Neural cell (in vitro differentiated cells): ENCODE data around the gene SLX4IP. TPM values are rescaled to one million over a fixed set of nuclear protein-coding genes. Genes with fewer than 3 reads are reported as not detected.

Experiments used
- H2AFZ ChIP-seq: fragments of 200-600, 300-800 bp; sonication (generic), shearing (Covaris generic); 2 replicates; pipeline ENCODE4 v1.6.0; 2014; ENCODE audit warnings: low read depth, mild to moderate bottlenecking, antibody characterized with exemption, low read length, moderate library complexity
- H3F3A ChIP-seq: fragments of 200-600 bp; shearing (Covaris generic); 2 replicates; pipeline ENCODE4 v1.6.1; 2016; ENCODE audit warnings: mild to moderate bottlenecking, moderate library complexity, mixed read lengths, antibody characterized with exemption, low read length; ENCODE audit not compliant: insufficient read depth, poor library complexity, severe bottlenecking
- H3K27ac ChIP-seq: fragments of 200-600, 300-800 bp; sonication (generic), shearing (Covaris generic); 2 replicates; pipeline ENCODE4 v1.5.1; 2014; ENCODE audit warnings: mild to moderate bottlenecking, low read length, moderate library complexity
- H3K27me3 ChIP-seq: fragments of 300-800, 200-600 bp; sonication (generic), shearing (Covaris generic); 2 replicates; pipeline ENCODE4 v1.6.0; 2014; ENCODE audit warnings: mild to moderate bottlenecking, low read depth, low read length, moderate library complexity; ENCODE audit not compliant: insufficient read depth
- H3K36me3 ChIP-seq: fragments of 300-800, 200-600 bp; sonication (generic), shearing (Covaris generic); 2 replicates; pipeline ENCODE4 v1.5.1; 2014; ENCODE audit warnings: mild to moderate bottlenecking, antibody characterized with exemption, low read length, moderate library complexity; ENCODE audit not compliant: insufficient read depth
- H3K4me2 ChIP-seq: fragments of 300-800, 200-600 bp; sonication (generic), shearing (Covaris generic); 2 replicates; pipeline ENCODE4 v1.6.0; 2014; ENCODE audit warnings: mild to moderate bottlenecking, low read length
- H3K4me3 ChIP-seq: fragments of 300-800, 200-600 bp; sonication (generic), shearing (Covaris generic); 2 replicates; pipeline ENCODE4 v1.5.1; 2014; ENCODE audit warnings: mild to moderate bottlenecking, low read length, moderate library complexity
- H3K79me2 ChIP-seq: fragments of 200-600 bp; shearing (Covaris generic); replicated peaks from 2 replicates; pipeline ENCODE4 v1.6.0; 2014; ENCODE audit warnings: mild to moderate bottlenecking, low read length, moderate library complexity; ENCODE audit not compliant: insufficient read depth
- H3K9ac ChIP-seq: fragments of 300-800, 200-600 bp; sonication (generic), shearing (Covaris generic); 2 replicates; pipeline ENCODE4 v1.6.1; 2016; ENCODE audit warnings: mild to moderate bottlenecking, low read length, mixed read lengths
- H3K9me2 ChIP-seq: fragments of 200-600 bp; shearing (Covaris generic); 2 replicates; pipeline ENCODE4 v1.6.1; 2016; ENCODE audit warnings: mild to moderate bottlenecking, low read length, mixed read lengths; ENCODE audit not compliant: insufficient read depth
- H3K9me3 ChIP-seq: fragments of 200-600, 300-800 bp; sonication (generic), shearing (Covaris generic); 2 replicates; pipeline ENCODE4 v1.6.1; 2016; ENCODE audit warnings: mild to moderate bottlenecking, mixed run types, low read length, moderate library complexity, mixed read lengths
- H4K20me1 ChIP-seq: fragments of 200-600 bp; shearing (Covaris generic); 2 replicates; pipeline ENCODE4 v1.6.1; 2016; ENCODE audit warnings: mild to moderate bottlenecking, mixed run types; ENCODE audit not compliant: insufficient read depth
- EP300 ChIP-seq: fragments of 450-650 bp; conservative IDR thresholded peaks from 2 replicates; pipeline ENCODE4 v1.6.1; 2014; ENCODE audit warnings: antibody characterized with exemption, mild to moderate bottlenecking, moderate library complexity; ENCODE audit not compliant: poor library complexity, severe bottlenecking
- EZH2 ChIP-seq: fragments of 200-600, 300-800 bp; shearing (Covaris generic), sonication (generic); IDR thresholded peaks from 2 replicates; pipeline ENCODE4 v1.6.1; 2014; ENCODE audit warnings: antibody characterized with exemption, low read length, borderline replicate concordance, mild to moderate bottlenecking; ENCODE audit not compliant: insufficient read depth, poor library complexity, severe bottlenecking
- MXI1 ChIP-seq: fragments of 450-650 bp; conservative IDR thresholded peaks from 2 replicates; pipeline ENCODE4 v1.6.1; 2014; ENCODE audit warnings: antibody characterized with exemption, mild to moderate bottlenecking; ENCODE audit not compliant: poor library complexity, severe bottlenecking
- POLR2AphosphoS5 ChIP-seq: IDR thresholded peaks from 2 replicates; pipeline ENCODE4 v1.6.1; 2012
- RAD21 ChIP-seq: fragments of 450-650 bp; conservative IDR thresholded peaks from 2 replicates; pipeline ENCODE4 v1.6.1; 2014; ENCODE audit warnings: antibody characterized with exemption, mild to moderate bottlenecking, moderate library complexity
- REST ChIP-seq: IDR thresholded peaks from 2 replicates; pipeline ENCODE4 v1.6.1; 2012; ENCODE audit warnings: borderline replicate concordance
- SMC3 ChIP-seq: fragments of 450-650 bp; conservative IDR thresholded peaks from 2 replicates; pipeline ENCODE4 v1.6.1; 2014; ENCODE audit warnings: antibody characterized with exemption, mild to moderate bottlenecking, moderate library complexity; ENCODE audit not compliant: poor library complexity
- TAF1 ChIP-seq: IDR thresholded peaks from 2 replicates; pipeline ENCODE4 v1.6.1; 2012; ENCODE audit warnings: low read depth
- polyA plus RNA-seq: library from polyadenylated mRNA; depleted of rRNA; stranded (reverse); fragments of >200 nt; gene quantifications from 2 replicates; pipeline ENCODE4 v1.2.3, GENCODE V29; 2014
- TF ChIP-seq, protein P1 (sequence below): fragments of 450-650 bp; IDR thresholded peaks from 2 replicates; pipeline ENCODE4 v1.5.1; 2014; ENCODE audit warnings: antibody characterized with exemption, mild to moderate bottlenecking, moderate library complexity; ENCODE audit not compliant: poor library complexity, severe bottlenecking

SLX4IP gene
- polyA plus RNA-seq, 1 donor from 2014 or later = 6.4 TPM

GRCh38 chr20:10511509-10512251 lies 76.6 kb downstream of the SLX4IP start:
- no peaks in the 10 kb centered on the region for H3K27me3 ChIP-seq
- H3K9ac ChIP-seq = no peak overlapping the region
- no peaks in the 10 kb centered on the region for H3K36me3 ChIP-seq
- H3K4me3 ChIP-seq = no peak overlapping the region
- no peak overlapping the region for H3K27ac ChIP-seq
- no peaks in the 10 kb centered on the region for H3K9me2 ChIP-seq
- no peaks in the 10 kb centered on the region for H4K20me1 ChIP-seq
- no peaks in the 10 kb centered on the region for H3K9me3 ChIP-seq
- H3K79me2 ChIP-seq = no peaks in the 10 kb centered on the region
- no peaks in the 10 kb centered on the region for H3F3A ChIP-seq
- no peak overlapping the region for H3K4me2 ChIP-seq
- H2AFZ ChIP-seq = no peak overlapping the region
- TF ChIP-seq POLR2AphosphoS5 (no peak), SMC3 (no peak), MXI1 (no peak), RAD21 (no peak), REST (no peak)
- TF ChIP-seq, protein P1, sequence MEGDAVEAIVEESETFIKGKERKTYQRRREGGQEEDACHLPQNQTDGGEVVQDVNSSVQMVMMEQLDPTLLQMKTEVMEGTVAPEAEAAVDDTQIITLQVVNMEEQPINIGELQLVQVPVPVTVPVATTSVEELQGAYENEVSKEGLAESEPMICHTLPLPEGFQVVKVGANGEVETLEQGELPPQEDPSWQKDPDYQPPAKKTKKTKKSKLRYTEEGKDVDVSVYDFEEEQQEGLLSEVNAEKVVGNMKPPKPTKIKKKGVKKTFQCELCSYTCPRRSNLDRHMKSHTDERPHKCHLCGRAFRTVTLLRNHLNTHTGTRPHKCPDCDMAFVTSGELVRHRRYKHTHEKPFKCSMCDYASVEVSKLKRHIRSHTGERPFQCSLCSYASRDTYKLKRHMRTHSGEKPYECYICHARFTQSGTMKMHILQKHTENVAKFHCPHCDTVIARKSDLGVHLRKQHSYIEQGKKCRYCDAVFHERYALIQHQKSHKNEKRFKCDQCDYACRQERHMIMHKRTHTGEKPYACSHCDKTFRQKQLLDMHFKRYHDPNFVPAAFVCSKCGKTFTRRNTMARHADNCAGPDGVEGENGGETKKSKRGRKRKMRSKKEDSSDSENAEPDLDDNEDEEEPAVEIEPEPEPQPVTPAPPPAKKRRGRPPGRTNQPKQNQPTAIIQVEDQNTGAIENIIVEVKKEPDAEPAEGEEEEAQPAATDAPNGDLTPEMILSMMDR = no peak

DNA sequence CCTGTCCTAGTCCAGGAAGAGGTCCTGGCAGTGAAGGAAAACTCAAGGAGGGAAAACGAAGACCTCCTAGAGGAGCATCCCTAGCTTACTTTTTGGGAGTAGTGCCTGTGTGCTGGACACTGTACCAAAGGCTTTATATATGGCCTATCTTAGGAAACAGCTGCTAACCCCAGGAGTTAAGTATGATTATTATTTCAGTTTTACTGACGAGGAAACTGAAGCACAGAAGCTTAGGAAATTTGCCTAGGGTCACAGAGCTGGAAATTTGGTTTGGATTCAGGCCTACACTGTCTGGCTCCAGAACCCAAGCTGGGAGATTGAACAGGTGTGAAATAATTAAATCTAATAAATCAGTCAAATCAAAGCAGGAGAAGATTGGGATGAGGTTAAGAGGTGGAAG lies 78.0 kb downstream of the SLX4IP start:
- Histone ChIP-seq H3K79me2 (no peaks in the 10 kb centered on the region), H3K27me3 (no peaks in the 10 kb centered on the region), H3F3A (no peaks in the 10 kb centered on the region), H3K9ac (no peak overlapping the region), H3K9me2 (no peaks in the 10 kb centered on the region), H2AFZ (no peak overlapping the region), H3K9me3 (no peaks in the 10 kb centered on the region), H3K4me2 (no peak overlapping the region), H3K36me3 (no peaks in the 10 kb centered on the region), H4K20me1 (no peaks in the 10 kb centered on the region), H3K27ac (no peak overlapping the region), H3K4me3 (no peak overlapping the region)
- TF ChIP-seq, protein P1 = no peak
- TF ChIP-seq EZH2 (no peak), MXI1 (no peak), SMC3 (no peak), RAD21 (no peak), EP300 (no peak), POLR2AphosphoS5 (no peak), TAF1 (no peak), REST (no peak)
